ENCODE data around the gene HOXA13. TPM values are rescaled to one million over a fixed set of nuclear protein-coding genes. Genes with fewer than 3 reads are reported as not detected.
A peak's percentile ranks its signal among the peaks of the same experiment; 100 is the strongest.

The HOXA13 gene
- polyA plus RNA-seq, 1 of the 3 experiments (the other 2 are of a cell fraction), result not detected

DNA sequence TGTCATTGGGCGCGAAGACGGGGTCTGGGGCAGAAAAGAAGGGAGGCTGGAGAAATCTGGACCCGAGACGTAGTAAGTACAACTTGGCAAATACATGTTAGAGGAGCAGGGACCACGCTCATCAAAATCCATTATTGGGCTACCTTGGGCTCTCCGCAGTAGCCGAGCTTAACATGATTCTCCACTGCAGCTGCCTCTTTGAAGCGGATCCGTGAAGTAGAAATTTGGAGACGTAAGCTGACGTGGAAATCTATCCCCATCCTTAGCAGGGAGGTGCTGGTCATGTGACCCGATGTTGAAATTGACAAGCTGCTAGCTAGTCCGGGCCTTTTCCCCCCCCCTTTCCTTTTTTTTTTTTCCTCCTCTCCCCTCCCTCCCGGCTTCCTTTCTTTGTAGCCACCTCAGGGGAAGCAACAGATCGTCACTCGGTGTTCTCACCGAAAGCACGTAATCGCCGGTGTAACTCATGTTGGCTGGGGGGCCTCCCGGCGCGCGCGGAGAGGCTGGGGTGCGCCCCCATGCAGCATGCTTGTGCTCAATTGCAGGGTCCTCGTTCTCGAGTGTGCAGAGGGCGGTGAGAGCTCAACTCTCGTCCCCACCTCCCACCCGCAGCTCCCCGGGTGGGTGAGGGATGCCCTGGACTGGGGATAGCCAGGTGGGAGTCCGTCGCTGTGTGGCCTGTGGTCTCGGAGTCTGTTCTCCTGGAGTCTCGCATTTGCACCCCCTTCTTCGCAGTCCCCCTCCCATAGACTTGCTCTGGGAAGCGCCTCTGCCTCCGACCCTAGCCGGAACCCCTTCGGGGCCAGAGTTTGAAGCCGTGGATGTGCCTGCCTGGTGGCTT is 14.7 kb downstream of the HOXA13 start, which contains the start of gene HOXA11:
Gene HOXA11, minus strand, starts transcription at position 220 of the 841 bp plus-strand sequence. Its CDS starts 88 bp downstream, at position 132.
- 26% methylated on average over 42 of the region's 43 CpGs for WGBS (ENCODE audit: low lambda C conversion rate)
- peaks cover 30% of the 10 kb centered on the region for H4K20me1 ChIP-seq (ENCODE audit: insufficient read depth)
- H3K4me1 ChIP-seq (ENCODE audit: control insufficient read depth in 1 of 2, insufficient read depth in 2 of 2, low read depth in 1 of 2, low read length in 1 of 2), result peaks cover 4 to 7% of the 10 kb centered on the region in 2 experiments; a peak in 1 of 4 replicates
- peaks cover 98% of the 10 kb centered on the region for H3K27me3 ChIP-seq (ENCODE audit: insufficient read depth)
- peak within 1 kb of the TSS; percentile 73 for H3K4me2 ChIP-seq
- H3K36me3 ChIP-seq (replicated peaks in 1 of 2; ENCODE audit: control insufficient read depth in 1 of 2, insufficient read depth in 2 of 2, low read length in 1 of 2), result no peaks in the 10 kb centered on the region
- ChIA-PET CTCF (interaction anchor here (0.6 to 10.7 kb wide), 8 partner anchors 7 to 912 kb away, joined by 3 to 84 read pairs (median 10); partner anchors contain the start of gene HOXA5), POLR2A (no interaction called here)
- H3K9ac ChIP-seq, result no peak within 1 kb of the TSS
- TF ChIP-seq, protein P1, sequence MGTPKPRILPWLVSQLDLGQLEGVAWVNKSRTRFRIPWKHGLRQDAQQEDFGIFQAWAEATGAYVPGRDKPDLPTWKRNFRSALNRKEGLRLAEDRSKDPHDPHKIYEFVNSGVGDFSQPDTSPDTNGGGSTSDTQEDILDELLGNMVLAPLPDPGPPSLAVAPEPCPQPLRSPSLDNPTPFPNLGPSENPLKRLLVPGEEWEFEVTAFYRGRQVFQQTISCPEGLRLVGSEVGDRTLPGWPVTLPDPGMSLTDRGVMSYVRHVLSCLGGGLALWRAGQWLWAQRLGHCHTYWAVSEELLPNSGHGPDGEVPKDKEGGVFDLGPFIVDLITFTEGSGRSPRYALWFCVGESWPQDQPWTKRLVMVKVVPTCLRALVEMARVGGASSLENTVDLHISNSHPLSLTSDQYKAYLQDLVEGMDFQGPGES (IDR thresholded peaks at IDR 0.05; ENCODE audit: low read depth, low read length), result no peak
- TF ChIP-seq MEF2A (IDR thresholded peaks at IDR 0.05; ENCODE audit: borderline replicate concordance, low read depth) (no peak), EP300 (IDR thresholded peaks at IDR 0.05; ENCODE audit: borderline replicate concordance in 1 of 2, low read depth in 1 of 2, low read length in 1 of 2) (no peak), TCF12 (IDR thresholded peaks at IDR 0.05) (no peak), NRF1 (IDR thresholded peaks at IDR 0.05; ENCODE audit: low read depth, low read length) (no peak), YY1 (IDR thresholded peaks at IDR 0.05; ENCODE audit: low read depth) (no peak), EZH2phosphoT487 (IDR thresholded peaks at IDR 0.05; ENCODE audit: borderline replicate concordance, low read depth) (no peak), POLR2AphosphoS5 (IDR thresholded peaks at IDR 0.05; ENCODE audit: low read depth, low read length) (no peak), RCOR1 (IDR thresholded peaks at IDR 0.05; ENCODE audit: low read length) (no peak), GABPA (IDR thresholded peaks at IDR 0.05; ENCODE audit: low read depth) (no peak), CHD2 (IDR thresholded peaks at IDR 0.05; ENCODE audit: low read length, partially characterized antibody) (no peak), FOXM1 (IDR thresholded peaks at IDR 0.05; ENCODE audit: low read depth) (no peak)
- TF ChIP-seq, protein P2, sequence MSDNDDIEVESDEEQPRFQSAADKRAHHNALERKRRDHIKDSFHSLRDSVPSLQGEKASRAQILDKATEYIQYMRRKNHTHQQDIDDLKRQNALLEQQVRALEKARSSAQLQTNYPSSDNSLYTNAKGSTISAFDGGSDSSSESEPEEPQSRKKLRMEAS (IDR thresholded peaks at IDR 0.05; ENCODE audit: low read depth), result no peak
- TF ChIP-seq, protein P3, sequence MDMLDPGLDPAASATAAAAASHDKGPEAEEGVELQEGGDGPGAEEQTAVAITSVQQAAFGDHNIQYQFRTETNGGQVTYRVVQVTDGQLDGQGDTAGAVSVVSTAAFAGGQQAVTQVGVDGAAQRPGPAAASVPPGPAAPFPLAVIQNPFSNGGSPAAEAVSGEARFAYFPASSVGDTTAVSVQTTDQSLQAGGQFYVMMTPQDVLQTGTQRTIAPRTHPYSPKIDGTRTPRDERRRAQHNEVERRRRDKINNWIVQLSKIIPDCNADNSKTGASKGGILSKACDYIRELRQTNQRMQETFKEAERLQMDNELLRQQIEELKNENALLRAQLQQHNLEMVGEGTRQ (IDR thresholded peaks at IDR 0.05; ENCODE audit: borderline replicate concordance, low read depth, low read length), result no peak
- TF ChIP-seq, protein P4, sequence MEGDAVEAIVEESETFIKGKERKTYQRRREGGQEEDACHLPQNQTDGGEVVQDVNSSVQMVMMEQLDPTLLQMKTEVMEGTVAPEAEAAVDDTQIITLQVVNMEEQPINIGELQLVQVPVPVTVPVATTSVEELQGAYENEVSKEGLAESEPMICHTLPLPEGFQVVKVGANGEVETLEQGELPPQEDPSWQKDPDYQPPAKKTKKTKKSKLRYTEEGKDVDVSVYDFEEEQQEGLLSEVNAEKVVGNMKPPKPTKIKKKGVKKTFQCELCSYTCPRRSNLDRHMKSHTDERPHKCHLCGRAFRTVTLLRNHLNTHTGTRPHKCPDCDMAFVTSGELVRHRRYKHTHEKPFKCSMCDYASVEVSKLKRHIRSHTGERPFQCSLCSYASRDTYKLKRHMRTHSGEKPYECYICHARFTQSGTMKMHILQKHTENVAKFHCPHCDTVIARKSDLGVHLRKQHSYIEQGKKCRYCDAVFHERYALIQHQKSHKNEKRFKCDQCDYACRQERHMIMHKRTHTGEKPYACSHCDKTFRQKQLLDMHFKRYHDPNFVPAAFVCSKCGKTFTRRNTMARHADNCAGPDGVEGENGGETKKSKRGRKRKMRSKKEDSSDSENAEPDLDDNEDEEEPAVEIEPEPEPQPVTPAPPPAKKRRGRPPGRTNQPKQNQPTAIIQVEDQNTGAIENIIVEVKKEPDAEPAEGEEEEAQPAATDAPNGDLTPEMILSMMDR (IDR thresholded peaks at IDR 0.05), result no peak
- TF ChIP-seq, protein P5, sequence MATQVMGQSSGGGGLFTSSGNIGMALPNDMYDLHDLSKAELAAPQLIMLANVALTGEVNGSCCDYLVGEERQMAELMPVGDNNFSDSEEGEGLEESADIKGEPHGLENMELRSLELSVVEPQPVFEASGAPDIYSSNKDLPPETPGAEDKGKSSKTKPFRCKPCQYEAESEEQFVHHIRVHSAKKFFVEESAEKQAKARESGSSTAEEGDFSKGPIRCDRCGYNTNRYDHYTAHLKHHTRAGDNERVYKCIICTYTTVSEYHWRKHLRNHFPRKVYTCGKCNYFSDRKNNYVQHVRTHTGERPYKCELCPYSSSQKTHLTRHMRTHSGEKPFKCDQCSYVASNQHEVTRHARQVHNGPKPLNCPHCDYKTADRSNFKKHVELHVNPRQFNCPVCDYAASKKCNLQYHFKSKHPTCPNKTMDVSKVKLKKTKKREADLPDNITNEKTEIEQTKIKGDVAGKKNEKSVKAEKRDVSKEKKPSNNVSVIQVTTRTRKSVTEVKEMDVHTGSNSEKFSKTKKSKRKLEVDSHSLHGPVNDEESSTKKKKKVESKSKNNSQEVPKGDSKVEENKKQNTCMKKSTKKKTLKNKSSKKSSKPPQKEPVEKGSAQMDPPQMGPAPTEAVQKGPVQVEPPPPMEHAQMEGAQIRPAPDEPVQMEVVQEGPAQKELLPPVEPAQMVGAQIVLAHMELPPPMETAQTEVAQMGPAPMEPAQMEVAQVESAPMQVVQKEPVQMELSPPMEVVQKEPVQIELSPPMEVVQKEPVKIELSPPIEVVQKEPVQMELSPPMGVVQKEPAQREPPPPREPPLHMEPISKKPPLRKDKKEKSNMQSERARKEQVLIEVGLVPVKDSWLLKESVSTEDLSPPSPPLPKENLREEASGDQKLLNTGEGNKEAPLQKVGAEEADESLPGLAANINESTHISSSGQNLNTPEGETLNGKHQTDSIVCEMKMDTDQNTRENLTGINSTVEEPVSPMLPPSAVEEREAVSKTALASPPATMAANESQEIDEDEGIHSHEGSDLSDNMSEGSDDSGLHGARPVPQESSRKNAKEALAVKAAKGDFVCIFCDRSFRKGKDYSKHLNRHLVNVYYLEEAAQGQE (IDR thresholded peaks at IDR 0.05; ENCODE audit: low read depth, low read length), result no peak
- TF ChIP-seq, protein P6, sequence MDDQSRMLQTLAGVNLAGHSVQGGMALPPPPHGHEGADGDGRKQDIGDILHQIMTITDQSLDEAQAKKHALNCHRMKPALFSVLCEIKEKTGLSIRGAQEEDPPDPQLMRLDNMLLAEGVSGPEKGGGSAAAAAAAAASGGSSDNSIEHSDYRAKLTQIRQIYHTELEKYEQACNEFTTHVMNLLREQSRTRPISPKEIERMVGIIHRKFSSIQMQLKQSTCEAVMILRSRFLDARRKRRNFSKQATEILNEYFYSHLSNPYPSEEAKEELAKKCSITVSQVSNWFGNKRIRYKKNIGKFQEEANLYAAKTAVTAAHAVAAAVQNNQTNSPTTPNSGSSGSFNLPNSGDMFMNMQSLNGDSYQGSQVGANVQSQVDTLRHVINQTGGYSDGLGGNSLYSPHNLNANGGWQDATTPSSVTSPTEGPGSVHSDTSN (IDR thresholded peaks at IDR 0.05), result no peak
- TF ChIP-seq, protein P7, sequence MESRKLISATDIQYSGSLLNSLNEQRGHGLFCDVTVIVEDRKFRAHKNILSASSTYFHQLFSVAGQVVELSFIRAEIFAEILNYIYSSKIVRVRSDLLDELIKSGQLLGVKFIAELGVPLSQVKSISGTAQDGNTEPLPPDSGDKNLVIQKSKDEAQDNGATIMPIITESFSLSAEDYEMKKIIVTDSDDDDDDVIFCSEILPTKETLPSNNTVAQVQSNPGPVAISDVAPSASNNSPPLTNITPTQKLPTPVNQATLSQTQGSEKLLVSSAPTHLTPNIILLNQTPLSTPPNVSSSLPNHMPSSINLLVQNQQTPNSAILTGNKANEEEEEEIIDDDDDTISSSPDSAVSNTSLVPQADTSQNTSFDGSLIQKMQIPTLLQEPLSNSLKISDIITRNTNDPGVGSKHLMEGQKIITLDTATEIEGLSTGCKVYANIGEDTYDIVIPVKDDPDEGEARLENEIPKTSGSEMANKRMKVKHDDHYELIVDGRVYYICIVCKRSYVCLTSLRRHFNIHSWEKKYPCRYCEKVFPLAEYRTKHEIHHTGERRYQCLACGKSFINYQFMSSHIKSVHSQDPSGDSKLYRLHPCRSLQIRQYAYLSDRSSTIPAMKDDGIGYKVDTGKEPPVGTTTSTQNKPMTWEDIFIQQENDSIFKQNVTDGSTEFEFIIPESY (IDR thresholded peaks at IDR 0.05; ENCODE audit: borderline replicate concordance, low read depth), result no peak
- no peaks in the 10 kb centered on the region for H3K9me3 ChIP-seq
- H2AFZ ChIP-seq (ENCODE audit: low read depth), result peak within 1 kb of the TSS; percentile 53; the same call in 1 of the 2 replicates
- no peaks in the 10 kb centered on the region for H3K79me2 ChIP-seq (ENCODE audit: insufficient read depth)
- H3F3A ChIP-seq (replicated peaks; ENCODE audit: insufficient read depth), result peaks cover 11% of the 10 kb centered on the region
- no peak within 1 kb of the TSS for H3K27ac ChIP-seq (ENCODE audit: low read depth in 2 of 2, low read length in 1 of 2)
- H3K9me2 ChIP-seq, result no peaks in the 10 kb centered on the region
- DNase-seq, result no peak
- H3K4me3 ChIP-seq (ENCODE audit: low read depth in 2 of 2, low read length in 1 of 2), result peak within 1 kb of the TSS; percentile 37 to 45; a peak in 3 of 4 replicates

Measured in SK-N-SH (cell line).